GM10266 (cell line): Measurements from ENCODE around the gene DOHH.

Experiments
- DNase-seq: peaks from one replicate; pipeline ENCODE4 v3.0.0; 2012; ENCODE audit errors: extremely low spot score
- TF ChIP-seq, protein P1 (sequence below): IDR thresholded peaks from 2 replicates; pipeline ENCODE4 v1.5.1; 2012; ENCODE audit warnings: mild to moderate bottlenecking, low read depth; ENCODE audit not compliant: control insufficient read depth, insufficient read depth; ENCODE audit errors: missing control alignments

Gene DOHH, protein sequence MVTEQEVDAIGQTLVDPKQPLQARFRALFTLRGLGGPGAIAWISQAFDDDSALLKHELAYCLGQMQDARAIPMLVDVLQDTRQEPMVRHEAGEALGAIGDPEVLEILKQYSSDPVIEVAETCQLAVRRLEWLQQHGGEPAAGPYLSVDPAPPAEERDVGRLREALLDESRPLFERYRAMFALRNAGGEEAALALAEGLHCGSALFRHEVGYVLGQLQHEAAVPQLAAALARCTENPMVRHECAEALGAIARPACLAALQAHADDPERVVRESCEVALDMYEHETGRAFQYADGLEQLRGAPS

DNA sequence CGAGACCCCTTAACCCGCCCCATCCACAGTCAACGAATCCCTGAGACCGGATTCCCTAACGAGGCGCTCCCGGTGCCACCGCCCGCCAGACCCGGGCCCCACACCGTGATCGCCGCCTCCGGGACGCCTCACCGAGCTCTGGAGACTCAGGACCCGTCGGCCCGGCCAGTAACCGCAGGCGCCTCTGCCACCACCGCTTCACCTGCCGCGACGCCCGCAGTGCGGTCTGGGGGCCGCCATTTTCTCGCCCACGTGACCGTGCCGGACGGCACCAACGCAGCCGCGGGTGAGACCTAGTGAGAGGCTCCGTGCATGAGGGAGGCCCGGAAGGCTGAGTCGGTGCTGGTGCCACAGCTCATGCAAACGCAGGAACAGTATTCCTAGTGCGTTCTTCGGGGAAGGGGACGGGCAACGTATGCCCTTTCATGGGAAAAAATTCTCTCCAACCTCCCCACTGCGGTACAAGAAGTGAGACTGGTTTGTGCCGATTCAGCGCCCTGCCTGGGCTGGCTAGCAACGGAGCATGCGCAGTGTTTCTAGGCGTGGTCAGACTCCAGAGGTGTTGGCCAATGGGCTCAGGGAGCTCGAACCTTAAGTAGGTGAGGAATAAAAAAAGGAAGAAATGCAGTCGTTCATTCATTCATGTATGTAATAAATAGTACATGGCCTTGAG is at the start of gene DOHH:
TSS of gene DOHH (minus strand) at position 246 of the 673 bp plus-strand sequence. CDS start 3,860 bp downstream, outside the sequence.
- peak; percentile 97 for DNase-seq
- TF ChIP-seq, protein P1, sequence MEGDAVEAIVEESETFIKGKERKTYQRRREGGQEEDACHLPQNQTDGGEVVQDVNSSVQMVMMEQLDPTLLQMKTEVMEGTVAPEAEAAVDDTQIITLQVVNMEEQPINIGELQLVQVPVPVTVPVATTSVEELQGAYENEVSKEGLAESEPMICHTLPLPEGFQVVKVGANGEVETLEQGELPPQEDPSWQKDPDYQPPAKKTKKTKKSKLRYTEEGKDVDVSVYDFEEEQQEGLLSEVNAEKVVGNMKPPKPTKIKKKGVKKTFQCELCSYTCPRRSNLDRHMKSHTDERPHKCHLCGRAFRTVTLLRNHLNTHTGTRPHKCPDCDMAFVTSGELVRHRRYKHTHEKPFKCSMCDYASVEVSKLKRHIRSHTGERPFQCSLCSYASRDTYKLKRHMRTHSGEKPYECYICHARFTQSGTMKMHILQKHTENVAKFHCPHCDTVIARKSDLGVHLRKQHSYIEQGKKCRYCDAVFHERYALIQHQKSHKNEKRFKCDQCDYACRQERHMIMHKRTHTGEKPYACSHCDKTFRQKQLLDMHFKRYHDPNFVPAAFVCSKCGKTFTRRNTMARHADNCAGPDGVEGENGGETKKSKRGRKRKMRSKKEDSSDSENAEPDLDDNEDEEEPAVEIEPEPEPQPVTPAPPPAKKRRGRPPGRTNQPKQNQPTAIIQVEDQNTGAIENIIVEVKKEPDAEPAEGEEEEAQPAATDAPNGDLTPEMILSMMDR = no peak

DNA sequence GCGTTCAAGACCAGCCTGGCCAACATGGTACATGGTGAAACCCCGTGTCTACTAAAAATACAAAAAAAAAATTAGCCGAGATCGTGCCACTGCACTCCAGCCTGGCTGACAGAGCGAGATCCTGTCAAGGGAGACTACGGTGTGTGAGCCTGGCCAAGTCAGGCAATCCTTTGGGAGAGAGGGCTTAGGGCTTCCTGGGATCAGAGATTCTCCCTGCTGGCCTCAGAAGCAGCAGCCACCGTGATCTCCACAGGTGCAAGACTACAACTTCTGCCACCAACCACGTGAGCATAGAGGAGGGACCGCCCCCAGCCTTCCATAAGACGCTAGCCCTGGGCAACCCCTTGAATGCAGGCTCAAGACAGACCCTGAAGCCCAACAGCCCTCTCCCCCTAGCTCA is 49.3 kb upstream of the DOHH start:
- no peak for DNase-seq
- TF ChIP-seq, protein P1 = no peak

DNA sequence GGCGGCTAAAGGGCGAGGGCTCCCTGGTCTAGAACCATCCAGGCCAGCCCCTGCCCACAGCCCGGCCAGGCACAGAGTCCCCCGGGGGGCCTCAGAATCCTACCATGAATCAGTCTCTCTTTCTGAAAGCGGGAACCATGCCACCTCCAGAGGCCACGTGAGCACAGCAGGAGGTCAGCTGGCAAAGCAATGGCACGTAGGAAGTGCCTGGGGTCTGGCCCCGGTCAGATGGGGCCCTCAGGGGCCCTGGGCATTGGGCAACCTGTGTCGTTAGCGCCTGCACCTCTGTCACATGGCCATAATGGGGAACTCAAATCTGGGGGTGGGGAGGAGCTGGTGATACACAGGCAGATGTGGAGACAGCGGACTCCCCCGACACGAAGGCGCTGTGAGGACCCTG is 48.1 kb upstream of the DOHH start:
- TF ChIP-seq, protein P1 = no peak
- no peak for DNase-seq

DNA sequence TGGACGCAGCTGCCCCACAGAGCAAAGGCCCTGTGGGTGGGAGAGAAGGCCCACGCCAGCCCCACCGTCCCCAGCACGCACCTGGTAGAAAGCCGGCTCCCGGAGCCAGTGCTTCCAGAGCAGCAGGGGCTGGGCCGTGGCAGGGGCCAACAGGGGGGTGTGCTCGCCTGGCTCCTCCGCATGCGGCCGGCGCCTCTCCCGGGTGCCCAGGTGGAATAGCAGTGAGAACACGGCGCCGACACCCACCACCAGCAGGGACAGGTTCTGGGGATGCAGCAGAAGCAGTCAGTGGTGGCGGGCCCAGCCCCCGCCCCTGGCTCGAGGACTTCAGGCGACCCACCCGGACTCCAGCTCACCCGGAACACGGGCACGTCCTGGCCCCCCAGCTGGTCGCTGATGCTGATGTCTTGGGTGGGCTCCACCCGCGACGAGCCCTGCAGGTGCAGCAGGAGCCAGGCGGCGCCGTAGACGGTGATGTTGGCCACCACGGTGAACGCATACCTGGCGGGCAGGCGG is 47.4 kb upstream of the DOHH start:
- TF ChIP-seq, protein P1 = no peak
- no peak for DNase-seq

DNA sequence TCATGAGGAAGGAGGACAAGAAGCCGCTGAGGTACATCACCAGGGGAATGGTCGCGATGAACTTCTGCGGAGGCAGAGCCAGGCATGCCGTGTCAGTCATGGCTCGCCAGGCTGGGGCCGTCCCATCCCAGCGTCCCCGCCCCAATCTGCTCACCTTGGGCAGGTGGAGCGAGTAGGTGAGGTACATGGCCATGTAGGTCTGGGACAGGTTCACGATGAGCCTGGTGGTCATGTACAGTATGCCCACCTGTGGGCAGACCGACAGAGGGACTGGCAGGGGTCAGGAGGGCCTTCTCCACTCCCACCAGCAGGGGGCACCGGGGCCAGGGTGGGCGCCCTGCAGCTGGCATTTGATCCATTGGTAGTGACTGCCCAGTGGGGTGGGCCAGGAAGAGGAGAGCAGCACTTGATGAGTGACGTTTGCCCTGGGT is 46.8 kb upstream of the DOHH start:
- TF ChIP-seq, protein P1 = peak; percentile 45

DNA sequence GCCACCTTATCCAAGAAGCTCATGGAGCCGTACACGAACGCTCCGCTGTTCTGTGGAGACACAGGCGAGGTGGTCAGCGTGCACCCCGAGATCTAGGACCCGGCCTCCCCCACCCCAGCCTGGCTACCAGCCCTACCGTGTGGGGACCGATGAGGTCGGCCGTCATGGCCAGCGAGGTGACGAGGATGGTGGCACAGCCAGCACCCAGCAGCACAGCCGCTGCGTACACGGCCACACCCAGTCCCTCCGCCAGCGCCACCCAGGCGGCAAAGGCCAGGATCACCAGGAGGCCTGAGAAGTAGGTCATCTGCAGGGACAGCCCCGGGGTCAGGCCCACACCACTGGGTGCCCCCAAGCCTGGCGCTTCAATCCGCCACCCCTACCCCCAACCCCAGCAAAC is 45.6 kb upstream of the DOHH start:
- DNase-seq = no peak
- TF ChIP-seq, protein P1 = no peak

More for the DNA sequence above, 46.8 kb upstream of the DOHH start:
- no peak for DNase-seq

DNA sequence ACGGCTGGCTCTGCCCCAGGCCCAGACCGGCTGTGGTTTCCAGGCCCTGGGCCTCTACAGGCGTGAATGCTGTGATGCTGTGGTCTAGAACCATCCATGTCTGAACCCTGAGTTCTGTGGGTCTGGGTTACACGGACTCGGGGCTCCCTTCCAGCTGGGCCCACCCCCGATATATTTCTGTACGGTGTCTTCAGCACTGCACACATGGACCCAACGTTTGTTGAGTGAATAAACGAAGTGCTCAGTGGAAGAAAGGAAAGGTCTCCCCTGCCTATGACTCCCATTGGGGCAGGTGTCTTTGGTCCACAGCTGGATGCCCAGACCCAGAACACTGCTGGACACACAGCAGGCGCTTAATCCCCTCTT is 45.2 kb upstream of the DOHH start:
- TF ChIP-seq, protein P1 = no peak
- DNase-seq = no peak
